ENCODE data around the gene DAGLB.
"Not testable (repeated sequence)": the region's sequence is repeated elsewhere in the genome, so short reads cannot be mapped to it uniquely, and the experiment has no call there.

DAGLB gene, protein sequence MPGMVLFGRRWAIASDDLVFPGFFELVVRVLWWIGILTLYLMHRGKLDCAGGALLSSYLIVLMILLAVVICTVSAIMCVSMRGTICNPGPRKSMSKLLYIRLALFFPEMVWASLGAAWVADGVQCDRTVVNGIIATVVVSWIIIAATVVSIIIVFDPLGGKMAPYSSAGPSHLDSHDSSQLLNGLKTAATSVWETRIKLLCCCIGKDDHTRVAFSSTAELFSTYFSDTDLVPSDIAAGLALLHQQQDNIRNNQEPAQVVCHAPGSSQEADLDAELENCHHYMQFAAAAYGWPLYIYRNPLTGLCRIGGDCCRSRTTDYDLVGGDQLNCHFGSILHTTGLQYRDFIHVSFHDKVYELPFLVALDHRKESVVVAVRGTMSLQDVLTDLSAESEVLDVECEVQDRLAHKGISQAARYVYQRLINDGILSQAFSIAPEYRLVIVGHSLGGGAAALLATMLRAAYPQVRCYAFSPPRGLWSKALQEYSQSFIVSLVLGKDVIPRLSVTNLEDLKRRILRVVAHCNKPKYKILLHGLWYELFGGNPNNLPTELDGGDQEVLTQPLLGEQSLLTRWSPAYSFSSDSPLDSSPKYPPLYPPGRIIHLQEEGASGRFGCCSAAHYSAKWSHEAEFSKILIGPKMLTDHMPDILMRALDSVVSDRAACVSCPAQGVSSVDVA

DNA sequence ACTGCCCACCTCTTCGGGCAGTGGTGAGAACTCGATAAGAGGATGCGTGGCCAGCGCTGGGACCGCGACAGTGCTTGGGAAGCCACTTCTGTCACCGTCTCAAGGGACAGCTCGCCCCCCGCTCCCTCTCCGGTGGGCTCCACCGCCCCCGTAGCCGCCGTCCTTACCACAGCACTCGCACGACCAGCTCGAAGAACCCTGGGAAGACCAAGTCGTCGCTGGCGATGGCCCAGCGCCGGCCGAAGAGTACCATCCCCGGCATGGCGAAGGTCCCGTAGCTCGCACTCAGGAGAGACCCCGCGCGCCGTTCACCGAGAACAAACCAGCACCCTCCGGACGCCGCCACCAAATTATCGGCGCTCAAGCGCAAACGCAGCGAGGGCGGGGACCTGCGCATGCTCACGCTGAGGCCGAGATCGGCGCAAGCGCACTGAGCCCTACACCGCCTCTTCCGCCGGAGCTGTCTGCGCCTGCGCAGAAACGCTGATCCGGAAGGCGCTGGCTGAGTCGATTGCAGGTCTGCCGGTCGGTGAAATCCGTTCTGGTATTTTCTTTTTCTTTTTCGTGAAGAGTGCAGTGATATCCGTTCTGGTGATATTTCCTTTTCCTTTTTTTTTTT, at the start of gene DAGLB:
TSS of gene DAGLB (minus strand) at position 374 of the 619 bp plus-strand sequence. CDS start at position 262, 112 bp downstream.
- peak; percentile 98 for FAIRE-seq

DNA sequence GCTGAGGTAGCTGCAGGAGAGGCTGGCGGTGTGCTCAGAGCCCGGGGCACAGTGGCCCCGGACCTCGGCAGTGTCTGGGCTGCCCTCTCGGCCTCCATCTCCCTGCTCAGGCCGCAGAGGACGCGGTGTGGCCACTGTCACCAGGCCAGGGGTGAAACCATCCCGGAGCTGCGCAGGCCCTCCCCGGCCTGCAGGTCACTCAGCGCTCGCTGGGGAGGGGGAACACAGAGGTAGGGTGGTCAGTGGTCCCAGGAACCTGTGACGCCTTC, 49.8 kb upstream of the DAGLB start:
- FAIRE-seq (no peak), DNase-seq (ENCODE audit: low spot score) (no peak)

More for the DNA sequence above, at the start of gene DAGLB:
- peak; percentile 100 for DNase-seq (ENCODE audit: low spot score)

DNA sequence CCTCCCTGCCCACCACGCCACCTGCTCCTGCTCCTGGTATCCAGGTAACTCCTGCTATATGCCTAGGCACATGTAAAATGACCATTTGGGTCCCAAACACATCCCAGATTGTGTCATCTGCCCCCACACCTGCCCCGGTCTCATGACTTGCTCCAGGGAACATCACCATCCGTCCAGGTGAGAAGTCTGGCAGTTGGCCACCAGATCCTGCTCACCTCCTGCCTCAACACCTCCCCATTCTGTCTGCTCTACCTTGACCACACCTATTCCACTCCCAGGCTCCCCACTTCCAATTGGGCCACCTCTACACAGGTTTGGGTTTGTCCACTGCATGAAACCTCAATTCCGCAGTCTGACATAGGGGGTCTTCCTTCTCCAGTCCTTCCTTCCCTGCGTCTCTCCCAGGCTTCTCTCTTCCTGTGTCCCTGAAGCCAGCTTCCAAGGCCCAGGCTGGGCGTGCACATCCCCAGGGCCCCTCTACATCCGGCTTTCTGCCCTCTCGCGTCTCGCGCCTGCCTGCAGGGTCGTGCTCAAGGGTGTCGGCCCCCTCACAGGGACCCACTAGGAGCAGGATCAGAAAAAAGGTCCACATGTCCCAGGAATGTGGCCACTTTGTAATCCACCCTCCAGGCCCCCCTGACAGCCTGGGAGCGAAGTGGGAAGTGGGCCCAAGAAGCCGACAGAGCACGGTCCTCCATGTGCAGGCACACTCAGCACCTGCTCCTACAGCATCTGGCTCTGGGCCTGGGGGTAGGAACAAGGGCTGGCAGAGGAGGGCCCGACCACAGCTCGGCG, 49.3 kb upstream of the DAGLB start:
- FAIRE-seq (peak; percentile 69), DNase-seq (ENCODE audit: low spot score) (no peak)

DNA sequence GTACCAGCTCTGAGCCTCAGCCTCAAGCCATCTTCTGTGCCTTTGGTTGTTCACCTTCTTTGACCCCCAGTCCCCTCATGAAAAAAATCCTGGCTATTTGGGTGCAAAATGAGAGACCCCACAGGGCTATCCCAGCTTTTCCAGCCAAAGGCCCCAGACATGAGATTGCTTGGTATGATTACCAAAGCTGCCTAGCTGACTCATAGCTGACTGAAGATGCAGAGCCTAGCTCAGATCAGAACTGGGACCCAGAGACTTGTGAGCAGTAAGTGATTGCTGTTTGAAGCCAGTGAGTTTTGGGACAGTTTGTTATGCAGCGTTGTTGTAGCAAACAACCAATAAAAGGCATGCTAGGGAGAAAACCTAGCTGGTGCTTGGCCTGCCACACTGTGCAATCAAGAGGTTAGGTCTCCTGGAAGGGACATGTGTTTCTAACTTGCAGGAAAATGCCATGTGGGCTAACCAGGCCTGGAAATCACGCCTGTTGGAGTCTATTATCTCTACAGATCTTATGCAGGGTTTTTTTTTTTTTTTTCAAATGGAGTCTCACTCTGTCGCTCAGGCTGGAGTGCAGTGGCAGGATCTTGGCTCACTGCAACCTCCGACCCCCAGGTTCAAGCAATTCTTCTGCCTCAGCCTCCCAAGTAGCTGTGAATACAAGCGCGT, 48.0 kb upstream of the DAGLB start:
- FAIRE-seq (peak; percentile 84), DNase-seq (ENCODE audit: low spot score) (peak; percentile 29)

DNA sequence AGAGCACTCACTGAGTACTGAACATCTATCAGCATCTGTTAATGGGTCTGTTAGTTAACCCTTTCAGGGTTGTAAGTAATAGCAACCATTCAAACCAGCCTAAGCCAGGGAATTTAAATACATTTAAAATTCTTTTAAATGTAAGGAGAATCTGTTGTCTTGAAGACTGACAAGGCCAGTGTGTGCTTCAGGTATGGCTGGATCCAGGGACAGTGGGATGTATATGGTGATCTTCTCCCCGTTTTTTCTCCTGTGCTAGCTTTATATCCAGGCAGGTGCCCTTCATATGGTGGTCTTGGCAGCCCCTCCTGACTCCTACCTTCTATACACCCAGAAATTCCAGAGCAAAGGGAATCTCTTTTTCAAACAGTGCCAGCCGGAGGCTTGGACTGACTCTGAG, 46.6 kb upstream of the DAGLB start:
- FAIRE-seq (peak; percentile 17), DNase-seq (ENCODE audit: low spot score) (no peak)

DNA sequence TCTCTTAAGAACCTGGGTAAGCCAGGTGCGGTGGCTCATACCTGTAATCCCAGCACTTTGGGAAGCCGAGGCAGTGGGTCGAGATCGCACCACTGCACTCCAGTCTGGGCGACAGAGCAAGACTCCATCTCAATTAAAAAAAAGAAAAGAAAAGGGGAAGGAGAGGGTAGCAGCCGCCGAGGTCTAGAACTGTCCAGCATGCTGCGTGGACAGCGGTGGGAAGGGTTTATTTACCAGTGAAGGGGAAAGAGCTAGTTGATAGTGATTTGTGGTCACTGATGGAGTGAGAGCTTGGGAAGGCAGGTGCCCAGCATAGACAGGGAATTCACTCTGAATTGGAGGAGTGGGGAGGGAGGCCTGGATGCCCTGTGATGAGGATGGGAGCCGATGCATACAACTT, 43.4 kb upstream of the DAGLB start:
- FAIRE-seq: peak; percentile 40

DNA sequence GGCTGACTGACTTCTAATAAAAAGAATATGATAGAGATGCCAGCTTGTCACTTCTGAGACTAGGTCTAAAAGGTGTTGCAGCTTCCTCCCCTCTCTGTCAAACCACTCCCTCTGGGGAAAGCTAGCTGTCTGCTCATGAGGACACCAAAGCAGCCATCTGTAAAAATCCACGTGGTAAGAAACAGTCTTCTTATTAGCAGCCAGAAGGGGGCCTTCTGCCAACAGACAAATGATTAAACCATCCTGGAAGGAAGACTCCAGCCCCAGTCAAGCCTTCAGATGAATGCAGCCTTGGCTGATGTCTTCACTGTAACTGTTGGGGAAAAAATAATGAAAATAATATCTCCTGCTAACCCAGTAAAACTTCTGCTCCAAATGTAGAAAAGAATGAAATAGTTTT, 41.9 kb upstream of the DAGLB start:
- DNase-seq (ENCODE audit: low spot score): no peak
- no peak for FAIRE-seq

More for the DNA sequence above, 43.4 kb upstream of the DAGLB start:
- DNase-seq (ENCODE audit: low spot score): no peak

DNA sequence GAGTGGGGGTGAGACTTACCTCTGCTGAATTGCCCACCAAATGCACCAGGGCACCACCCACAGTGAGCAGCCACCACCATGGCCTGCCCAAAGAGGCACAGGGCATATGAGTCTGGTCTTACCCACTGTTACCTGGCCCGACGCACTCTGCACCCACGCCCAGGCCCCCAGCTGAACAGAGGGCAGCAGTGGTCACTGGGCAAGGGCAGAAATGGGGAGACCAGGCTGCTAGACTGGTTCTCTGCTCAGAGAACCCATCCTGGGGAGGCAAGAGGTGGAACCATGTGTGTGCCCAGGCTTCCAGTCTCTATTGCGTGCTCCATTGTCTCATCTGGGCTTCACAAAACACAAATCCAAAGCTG, 39.4 kb upstream of the DAGLB start:
- FAIRE-seq (peak; percentile 82), DNase-seq (ENCODE audit: low spot score) (no peak)

DNA sequence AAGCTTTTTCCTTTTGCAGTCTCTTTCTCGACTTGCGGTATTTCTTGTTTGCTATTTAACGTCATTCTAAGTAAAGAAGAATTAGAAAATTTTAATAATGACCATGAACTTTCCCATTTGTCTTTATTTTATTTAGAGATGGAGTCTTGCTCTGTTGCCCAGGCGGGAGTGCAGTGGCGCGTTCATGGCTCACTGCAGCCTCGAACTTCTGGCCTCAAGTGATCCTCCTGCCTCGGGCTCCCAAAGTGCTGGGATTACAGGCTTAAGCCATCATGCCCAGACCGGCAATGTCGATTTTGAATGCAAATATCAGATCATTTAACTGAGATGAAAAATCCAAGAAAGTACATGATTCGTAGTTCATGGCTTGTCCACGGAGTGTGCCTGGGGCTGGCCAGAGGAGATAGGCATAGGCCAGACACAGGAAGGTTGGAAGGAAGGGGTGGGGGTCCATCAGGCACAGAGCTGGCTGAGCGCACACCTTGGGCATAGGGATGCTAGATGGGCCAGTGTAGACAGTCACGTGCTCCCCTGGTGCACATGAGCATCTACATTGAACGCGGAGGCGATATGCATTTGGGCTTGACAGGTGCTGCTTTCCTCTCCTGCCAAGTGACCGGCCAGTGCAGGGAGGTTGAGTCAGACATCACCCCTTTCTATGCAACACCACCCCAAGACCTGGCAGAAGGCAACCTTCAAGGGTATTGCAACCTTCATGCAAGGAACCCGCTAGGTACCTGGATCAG, 38.9 kb upstream of the DAGLB start:
- FAIRE-seq: peak; percentile 79
- no peak for DNase-seq (ENCODE audit: low spot score)

DNA sequence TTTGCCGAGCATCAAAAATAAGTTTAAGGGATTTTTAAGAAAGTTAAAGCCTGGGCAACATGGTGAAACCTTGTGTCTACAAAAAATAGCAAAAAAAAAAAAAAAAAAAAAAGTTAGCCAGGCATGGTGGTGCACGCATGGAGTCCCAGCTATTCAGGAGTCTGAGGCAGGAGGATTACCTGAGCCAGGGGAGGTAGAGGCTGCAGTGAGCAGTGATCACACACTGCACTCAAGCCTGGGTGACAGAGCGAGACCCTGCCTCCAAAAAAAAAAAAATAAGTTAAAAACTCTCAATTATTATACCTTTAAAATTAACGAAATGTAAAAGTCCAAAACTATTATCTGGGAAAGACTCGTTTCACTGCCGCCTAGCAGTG, 35.0 kb upstream of the DAGLB start:
- FAIRE-seq: no peak
- DNase-seq (ENCODE audit: low spot score): no peak

DNA sequence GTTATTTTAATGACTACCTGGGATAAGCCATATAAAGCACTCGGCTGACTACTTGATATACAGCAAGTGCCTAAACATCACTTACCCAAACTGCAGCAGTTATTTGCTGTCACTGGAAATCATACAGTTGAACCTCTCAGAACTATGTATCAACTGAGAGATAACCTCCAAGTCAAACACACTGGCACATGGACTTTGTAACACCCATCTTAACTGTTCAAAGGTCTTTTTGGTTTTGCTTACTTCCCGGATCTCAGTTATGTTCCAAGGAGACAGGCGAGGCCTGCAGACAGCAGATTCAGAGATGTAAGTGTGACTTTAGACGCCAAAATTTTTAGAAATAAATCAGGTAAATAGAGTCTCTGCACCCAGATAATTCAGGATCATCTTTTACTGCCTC, 34.6 kb upstream of the DAGLB start:
- FAIRE-seq: no peak

DNA sequence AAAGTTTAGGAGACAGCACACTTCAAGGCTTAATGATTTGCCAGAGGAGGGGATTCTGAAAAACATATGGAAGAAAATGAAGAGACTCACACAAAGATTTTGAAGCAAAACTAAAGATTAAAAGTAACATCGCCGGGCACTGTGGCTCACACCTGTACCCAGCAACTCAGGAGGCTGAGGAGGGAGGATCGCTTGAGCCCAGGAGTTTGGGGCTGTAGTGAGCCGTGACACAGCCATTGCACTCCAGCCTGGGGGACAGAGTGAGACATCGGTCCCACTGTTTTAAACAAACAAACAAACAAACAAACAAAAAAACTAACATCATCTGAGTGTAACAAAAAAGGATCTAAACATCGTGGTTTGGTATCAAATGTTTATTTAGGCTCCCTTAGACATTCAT, 33.7 kb upstream of the DAGLB start:
- FAIRE-seq (no peak), DNase-seq (ENCODE audit: low spot score) (no peak)

More for the DNA sequence above, 34.6 kb upstream of the DAGLB start:
- no peak for DNase-seq (ENCODE audit: low spot score)

DNA sequence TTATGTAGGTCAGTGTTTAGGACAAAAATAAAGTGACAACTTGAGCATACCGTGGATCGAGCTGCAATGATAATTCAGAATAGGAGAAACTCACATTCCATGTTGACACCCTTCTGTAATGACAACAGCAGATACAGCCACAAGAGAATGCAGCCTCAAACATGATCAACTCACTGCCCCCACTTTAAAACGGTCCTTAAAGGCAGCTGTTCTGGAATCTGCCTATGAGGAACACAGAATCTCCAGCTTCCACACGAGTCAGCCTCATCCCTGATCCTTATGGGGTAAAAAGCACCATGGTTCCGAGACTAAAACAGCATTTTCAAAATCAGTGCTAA, 32.5 kb upstream of the DAGLB start:
- FAIRE-seq: peak; percentile 80
- no peak for DNase-seq (ENCODE audit: low spot score)

DNA sequence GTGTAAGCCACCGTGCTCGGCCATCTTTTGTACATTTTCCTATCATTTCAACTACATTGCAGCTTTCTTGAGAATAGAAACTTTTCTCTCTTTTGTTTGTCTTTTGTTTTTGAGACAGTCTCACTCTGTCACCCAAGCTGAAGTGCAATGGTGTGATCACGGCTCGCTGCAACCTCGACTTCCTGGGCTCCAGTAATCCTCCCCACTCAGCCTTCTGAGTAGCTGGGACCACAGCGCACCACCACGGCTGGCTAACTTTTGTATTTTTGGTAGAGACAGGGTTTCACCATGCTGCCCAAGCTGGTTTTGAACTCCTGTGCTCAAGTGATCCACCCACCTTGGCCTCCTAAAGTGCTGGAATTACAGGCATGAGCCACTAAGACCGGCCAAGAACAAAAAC, 31.3 kb upstream of the DAGLB start:
- no peak for DNase-seq (ENCODE audit: low spot score)
- FAIRE-seq: no peak

DNA sequence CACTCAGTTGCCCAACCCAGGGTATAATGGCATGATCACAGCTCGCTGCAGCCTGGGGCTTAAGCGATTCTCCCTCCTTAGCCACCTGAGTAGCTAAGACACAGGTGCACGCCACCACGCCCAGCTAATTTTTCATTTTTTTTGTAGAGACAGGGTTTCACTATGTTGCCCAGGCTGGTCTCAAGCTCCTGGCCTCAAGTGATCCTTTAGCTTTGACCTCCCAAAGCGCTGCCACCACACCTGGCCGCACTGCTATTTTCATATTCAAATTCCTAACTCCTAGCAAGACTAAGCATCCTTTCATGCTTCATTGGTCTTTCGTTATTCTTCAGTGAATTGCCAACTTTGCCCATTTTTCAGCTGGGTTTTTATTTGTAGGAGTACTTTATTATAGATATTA, 30.4 kb upstream of the DAGLB start:
- DNase-seq (ENCODE audit: low spot score): no peak
- FAIRE-seq: no peak

DNA sequence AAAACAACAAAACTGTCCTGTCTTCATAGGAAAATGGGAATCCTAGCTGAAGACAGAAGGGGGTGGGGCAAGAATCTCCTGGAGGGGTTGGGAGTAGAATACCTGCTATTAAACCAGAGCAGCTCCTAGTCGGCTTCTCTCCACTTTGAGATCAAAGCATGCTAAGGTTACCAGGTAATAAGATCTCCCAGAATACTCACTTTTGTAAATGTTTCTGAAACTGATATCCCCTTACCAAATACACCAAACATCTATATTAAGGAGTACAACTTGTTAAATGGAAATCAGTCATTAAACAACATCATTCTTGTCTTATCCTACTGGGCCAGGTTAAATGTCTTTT, 29.5 kb upstream of the DAGLB start:
- FAIRE-seq (no peak), DNase-seq (ENCODE audit: low spot score) (no peak)

DNA sequence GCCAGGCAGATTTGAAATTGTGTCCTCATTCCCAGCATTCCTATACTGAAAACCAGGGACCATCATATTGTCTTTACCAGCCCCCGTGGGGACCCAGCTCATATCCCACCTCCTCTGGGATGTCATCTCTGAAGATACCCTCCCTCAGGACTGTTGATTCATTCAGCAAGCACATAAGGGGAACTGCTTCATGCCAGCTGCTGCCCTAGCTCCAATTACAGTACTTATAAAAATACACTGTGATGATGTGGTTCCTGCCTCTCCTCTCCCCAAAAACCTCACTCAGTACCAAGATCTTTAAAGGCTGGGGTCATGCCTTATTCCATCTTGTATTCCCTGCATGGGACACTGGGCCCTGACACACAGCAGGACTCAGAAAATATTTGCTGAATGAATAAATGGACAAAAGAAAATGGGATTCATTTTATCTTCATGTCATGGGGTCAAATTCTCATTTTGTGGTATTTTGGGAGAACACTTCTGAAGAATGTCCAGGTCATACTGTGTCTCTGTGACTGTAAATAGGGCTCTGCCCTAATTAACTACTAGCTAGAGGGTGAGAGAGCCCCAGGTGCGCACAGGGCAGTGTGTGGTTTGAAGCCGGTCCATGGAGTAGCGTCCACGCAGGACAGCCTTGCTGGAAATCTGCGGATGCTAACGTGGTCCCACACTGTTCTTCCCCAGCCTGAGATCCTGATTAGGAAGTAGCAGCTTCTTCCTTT, 29.0 kb upstream of the DAGLB start:
- DNase-seq (ENCODE audit: low spot score) (no peak), FAIRE-seq (no peak)

DNA sequence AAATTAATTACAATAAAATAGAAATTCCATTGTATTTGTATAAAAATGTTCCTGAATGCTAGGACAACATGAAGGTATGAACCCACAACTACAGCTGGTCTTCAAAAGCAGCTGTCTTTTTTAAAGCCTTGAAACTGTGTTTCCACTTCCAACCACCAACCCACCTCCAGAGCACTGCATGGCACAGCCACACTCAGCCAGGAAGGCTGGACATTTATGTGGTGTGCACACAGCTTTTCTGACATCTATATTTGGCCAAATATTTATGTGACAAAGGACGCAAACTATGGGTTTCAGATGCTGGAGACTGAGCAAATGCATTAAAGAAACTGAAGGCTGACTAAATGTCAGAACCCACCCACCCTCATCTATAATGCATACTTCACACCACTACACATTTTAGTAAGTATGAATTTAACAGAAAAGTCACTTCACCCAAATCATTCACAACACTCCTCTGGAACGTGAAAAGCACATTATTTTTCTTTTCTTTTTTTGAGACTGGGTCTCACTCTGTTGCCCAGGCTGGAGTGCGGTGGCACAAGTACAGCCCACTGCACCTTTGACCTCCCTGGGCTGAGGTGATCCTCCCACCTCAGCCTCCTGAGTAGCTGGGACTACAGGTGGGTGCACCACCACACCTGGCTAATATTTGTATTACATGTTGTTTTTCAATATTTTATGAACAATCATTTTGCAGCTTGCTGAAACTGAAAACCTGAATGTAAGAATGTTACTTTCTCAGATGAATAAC, 27.9 kb upstream of the DAGLB start:
- no peak for DNase-seq (ENCODE audit: low spot score)
- peak; percentile 20 for FAIRE-seq

DNA sequence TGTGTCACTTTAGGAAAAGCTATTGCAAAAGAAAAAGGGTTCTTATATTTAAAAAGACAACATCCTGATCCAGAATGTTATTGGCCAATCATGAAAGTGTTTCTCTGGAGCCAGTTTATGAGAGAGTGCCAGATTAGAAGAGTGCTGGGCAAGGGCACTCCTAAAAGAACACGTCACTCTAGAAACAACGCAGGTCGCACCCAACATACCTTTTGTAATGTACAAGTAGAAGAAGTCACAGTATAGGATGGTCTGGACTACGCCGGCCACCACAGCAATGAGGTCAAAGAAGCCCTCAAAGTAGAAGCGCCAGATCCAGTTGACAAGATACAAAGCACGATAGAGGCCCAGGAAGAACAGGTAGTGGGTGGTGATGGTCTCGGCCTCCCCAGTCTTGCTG, 18.1 kb upstream of the DAGLB start:
- DNase-seq (ENCODE audit: low spot score): no peak
- FAIRE-seq: no peak

DNA sequence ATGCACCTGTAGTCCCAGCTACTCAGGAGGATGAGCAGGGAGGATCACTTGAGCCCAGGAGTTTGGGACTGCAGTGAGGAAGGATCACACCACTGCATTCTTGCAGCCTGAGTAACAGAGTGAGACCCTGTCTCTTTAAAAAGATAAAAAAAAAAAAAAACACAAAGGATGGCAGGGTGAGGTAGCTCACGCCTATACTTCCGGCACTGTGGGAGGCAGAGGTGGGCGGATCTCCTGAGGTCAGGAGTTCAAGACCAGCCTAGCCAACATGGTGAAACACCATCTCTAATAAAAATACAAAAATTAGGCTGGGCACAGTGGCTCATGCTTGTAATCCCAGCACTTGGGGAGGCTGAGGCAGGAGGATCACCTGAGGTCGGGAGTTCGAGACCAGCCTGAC, 15.9 kb upstream of the DAGLB start:
- FAIRE-seq; DNase-seq (ENCODE audit: low spot score): not testable (repeated sequence)

All from urothelium cell line (cell line).